Kidney (tissue), 14 donors: Measurements from ENCODE around the gene C11orf24. TPM values are rescaled to one million over a fixed set of nuclear protein-coding genes. Genes with fewer than 3 reads are reported as not detected.

Experiments used
- DNase-seq, 5 donors: peaks; one replicate each; pipeline ENCODE4 v3.0.0-alpha.2; 2013 to 2020
- FAIRE-seq: peaks from 2 replicates; lab custom pipeline; 2012; peaks lifted over from hg19 to GRCh38; lab: Jason Lieb, UNC
- H3K27ac ChIP-seq, 2 donors: one replicate each; pipeline ENCODE4 v1.7.0; 2013; ENCODE audit warnings: low read depth in 2 of 2, low read length in 2 of 2, inconsistent platforms in 1 of 2
- H3K27me3 ChIP-seq: one replicate; pipeline ENCODE4 v1.7.1; 2013; ENCODE audit warnings: low read length, inconsistent platforms; ENCODE audit not compliant: control insufficient read depth, insufficient read depth
- H3K36me3 ChIP-seq, 3 donors: one replicate each; pipeline versions ENCODE4 v1.7.0 to v1.7.1; 2013; ENCODE audit warnings: low read length in 3 of 3, control low read depth in 1 of 3, inconsistent platforms in 1 of 3; ENCODE audit not compliant: insufficient read depth in 3 of 3, control insufficient read depth in 2 of 3
- H3K4me1 ChIP-seq, 3 donors: one replicate each; pipeline versions ENCODE4 v1.7.0 to v1.7.1; 2013; ENCODE audit warnings: low read length in 3 of 3, inconsistent platforms in 1 of 3, low read depth in 1 of 3; ENCODE audit not compliant: control insufficient read depth in 2 of 3, insufficient read depth in 2 of 3
- H3K4me3 ChIP-seq, 3 donors: one replicate each; pipeline versions ENCODE4 v1.7.0 to v1.8.1; 2013; ENCODE audit warnings: low read length in 3 of 3, control low read depth in 1 of 3, inconsistent platforms in 1 of 3
- H3K9ac ChIP-seq, 3 donors: one replicate each; pipeline versions ENCODE4 v1.7.0 to v1.7.1; 2013; ENCODE audit warnings: low read length in 3 of 3, control low read depth in 1 of 3, inconsistent platforms in 1 of 3
- H3K9me3 ChIP-seq, 3 donors: one replicate each; pipeline versions ENCODE4 v1.7.0 to v1.7.1; 2013; ENCODE audit warnings: low read length in 3 of 3, control low read depth in 1 of 3, inconsistent platforms in 1 of 3; ENCODE audit not compliant: control insufficient read depth in 2 of 3, insufficient read depth in 1 of 3
- CTCF ChIP-seq: IDR thresholded peaks from 3 replicates; pipeline ENCODE4 v1.5.1; 2012; ENCODE audit warnings: mild to moderate bottlenecking, moderate library complexity, borderline replicate concordance; ENCODE audit not compliant: insufficient read depth; ENCODE audit errors: extremely low read depth
- intact Hi-C: fragments of 100-400 bp; cut with DNase I; formaldehyde crosslinking; loops from one replicate; pipeline ENCODE4 v1.11.1; 2022
- polyA plus RNA-seq: library from polyadenylated mRNA; stranded (reverse); fragments of 350-450 nt; fragmentation: Illumina TruSeq; extraction: RNeasy Lipid Tissue Mini Kit (QIAGEN cat#74804); gene quantifications from one replicate; pipeline ENCODE4 v1.2.3, GENCODE V29; 2014; ENCODE audit warnings: low read depth, low replicate concordance; ENCODE audit not compliant: insufficient read depth
- total RNA-seq: library from RNA; stranded (reverse); fragmentation: NEBNext Ultra II Directional; extraction: Animal tissue kit (Norgen Biotek cat#: 25700); gene quantifications from one replicate; pipeline ENCODE4 v1.2.1, GENCODE V29; 2021
- donor health status: control.
- donor health status: control.
- donor health status: control.
- donor health status: control.
- donor health status: control.
- donor health status: DM: yes; HTN: yes; CAD: no.
- donor health status: Normal renal cell carcinoma (clear cell type).

The C11orf24 gene
- total and polyA plus RNA-seq, 2 donors from 2014 or later: 18.6 to 31.7 TPM

DNA sequence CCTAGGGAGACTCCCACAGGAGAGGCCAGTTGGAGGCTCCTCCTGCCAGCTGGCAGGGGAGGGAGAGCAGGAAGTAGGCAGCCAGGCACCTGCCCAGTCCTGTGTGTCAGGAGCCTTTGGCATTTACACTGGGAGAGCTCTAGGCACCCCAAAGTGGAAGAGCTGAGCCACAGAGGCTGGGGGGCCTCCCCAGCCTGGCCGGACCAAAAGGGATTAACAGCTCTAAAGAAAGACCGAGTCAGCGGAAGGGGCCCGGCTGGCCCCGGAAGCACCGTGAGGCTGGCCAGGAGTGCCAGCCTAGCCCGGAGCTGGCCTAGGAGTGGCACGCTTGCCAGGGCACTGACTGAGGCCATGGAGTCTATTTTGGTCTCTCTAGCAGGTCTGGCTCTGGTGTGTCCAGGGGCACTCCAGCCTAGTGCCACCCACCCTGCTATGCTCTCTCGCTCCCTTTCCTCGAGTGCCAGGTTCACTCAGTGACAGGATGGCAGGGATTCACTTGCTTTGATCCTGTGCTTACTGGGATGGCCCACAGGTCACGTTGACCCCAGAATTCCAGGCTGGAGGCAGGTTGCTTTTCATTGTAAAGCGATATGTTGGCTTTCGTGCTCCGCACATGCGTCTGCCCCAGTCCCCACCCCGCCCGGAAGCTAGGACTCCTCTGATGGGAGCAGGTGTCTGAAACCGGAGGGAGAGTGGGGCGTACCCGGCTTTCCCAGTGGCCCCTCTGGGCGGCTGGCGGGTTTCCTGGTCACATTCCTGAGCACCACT lies 55.4 kb downstream of the C11orf24 start:
- intact Hi-C loops: no loop called here
- H3K27me3 ChIP-seq: no peaks in the 10 kb centered on the region
- no peaks in the 10 kb centered on the region for H3K9me3 ChIP-seq
- H3K36me3 ChIP-seq: no peaks in the 10 kb centered on the region
- H3K27ac ChIP-seq: no peak overlapping the region
- no peak for FAIRE-seq
- peak in 3 of 5 donors; percentile 37 to 68 (median 42) for DNase-seq
- no peak overlapping the region for H3K4me3 ChIP-seq
- H3K9ac ChIP-seq: no peak overlapping the region
- no peak for TF ChIP-seq CTCF
- peaks cover 0 to 8% (median 0%) of the 10 kb centered on the region in 3 donors for H3K4me1 ChIP-seq

- H3K27ac ChIP-seq: no peak overlapping the region
- no peak for FAIRE-seq
- intact Hi-C loops: no loop called here
Observed at GRCh38 chr11:68215524-68216170, 56.1 kb downstream of the C11orf24 start.

GRCh38 chr11:68215087-68215445 lies 56.7 kb downstream of the C11orf24 start:
- no peaks in the 10 kb centered on the region for H3K27me3 ChIP-seq
- FAIRE-seq (no peak), DNase-seq (peak in 1 of 5 donors; percentile 52)
- H3K36me3 ChIP-seq: no peaks in the 10 kb centered on the region
- H3K9me3 ChIP-seq: no peaks in the 10 kb centered on the region
- peaks cover 0 to 15% (median 10%) of the 10 kb centered on the region in 3 donors for H3K4me1 ChIP-seq
- no peak overlapping the region for H3K4me3 ChIP-seq
- peak overlapping the region in 1 of 3 donors; percentile 3 for H3K9ac ChIP-seq
- no peak overlapping the region for H3K27ac ChIP-seq
- intact Hi-C loops: no loop called here
- TF ChIP-seq CTCF: no peak

More at GRCh38 chr11:68215524-68216170, 56.1 kb downstream of the C11orf24 start:
- Histone ChIP-seq H3K4me1 (peaks cover 0 to 13% (median 4%) of the 10 kb centered on the region in 3 donors), H3K4me3 (no peak overlapping the region), H3K36me3 (no peaks in the 10 kb centered on the region), H3K9me3 (no peaks in the 10 kb centered on the region), H3K27me3 (no peaks in the 10 kb centered on the region), H3K9ac (peak overlapping the region in 1 of 3 donors; percentile 3)
- no peak for TF ChIP-seq CTCF
- DNase-seq: no peak
